ENCODE results near the gene RNF17.

DNA sequence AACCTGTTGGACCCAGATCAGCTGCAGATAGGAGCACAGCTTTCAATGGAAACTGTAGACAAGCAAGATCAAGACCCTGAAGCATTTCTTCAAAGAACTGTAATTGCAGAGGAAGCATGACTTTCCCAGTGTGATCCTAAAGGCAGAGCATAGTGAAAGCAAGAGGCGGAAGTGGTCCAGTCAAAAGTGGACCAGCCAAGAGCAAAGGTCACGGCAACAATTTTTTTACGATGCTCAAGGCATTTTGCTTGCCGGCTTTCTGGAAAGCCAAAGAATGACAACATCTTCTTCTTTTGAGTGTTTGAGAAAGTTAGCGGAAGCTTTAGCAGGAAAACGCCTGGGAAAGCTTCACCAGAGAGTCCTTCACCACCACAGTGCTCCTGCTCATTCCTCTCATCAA is 111.6 kb downstream of the RNF17 start:
- TF ChIP-seq, protein P1, sequence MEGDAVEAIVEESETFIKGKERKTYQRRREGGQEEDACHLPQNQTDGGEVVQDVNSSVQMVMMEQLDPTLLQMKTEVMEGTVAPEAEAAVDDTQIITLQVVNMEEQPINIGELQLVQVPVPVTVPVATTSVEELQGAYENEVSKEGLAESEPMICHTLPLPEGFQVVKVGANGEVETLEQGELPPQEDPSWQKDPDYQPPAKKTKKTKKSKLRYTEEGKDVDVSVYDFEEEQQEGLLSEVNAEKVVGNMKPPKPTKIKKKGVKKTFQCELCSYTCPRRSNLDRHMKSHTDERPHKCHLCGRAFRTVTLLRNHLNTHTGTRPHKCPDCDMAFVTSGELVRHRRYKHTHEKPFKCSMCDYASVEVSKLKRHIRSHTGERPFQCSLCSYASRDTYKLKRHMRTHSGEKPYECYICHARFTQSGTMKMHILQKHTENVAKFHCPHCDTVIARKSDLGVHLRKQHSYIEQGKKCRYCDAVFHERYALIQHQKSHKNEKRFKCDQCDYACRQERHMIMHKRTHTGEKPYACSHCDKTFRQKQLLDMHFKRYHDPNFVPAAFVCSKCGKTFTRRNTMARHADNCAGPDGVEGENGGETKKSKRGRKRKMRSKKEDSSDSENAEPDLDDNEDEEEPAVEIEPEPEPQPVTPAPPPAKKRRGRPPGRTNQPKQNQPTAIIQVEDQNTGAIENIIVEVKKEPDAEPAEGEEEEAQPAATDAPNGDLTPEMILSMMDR (IDR thresholded peaks at IDR 0.05; ENCODE audit: low read length) = no peak
- no peak for TF ChIP-seq EZH2phosphoT487 (IDR thresholded peaks at IDR 0.05; ENCODE audit: low read length)

All from MM.1S (cell line).